GM12878 (cell line): Measurements from ENCODE around the gene TTLL10.

Experiments
- CTCF ChIP-seq, 3 experiments: IDR thresholded peaks in 2 of 3; conservative IDR thresholded peaks in 1 of 3; 2 replicates each; pipeline ENCODE4 v1.5.1; 2011; ENCODE audit warnings: low read depth in 3 of 3, low read length in 3 of 3, mild to moderate bottlenecking in 3 of 3, control low read depth in 2 of 3, moderate library complexity in 2 of 3, inconsistent platforms in 1 of 3, mixed read lengths in 1 of 3; ENCODE audit not compliant: control insufficient read depth in 2 of 3, insufficient read depth in 1 of 3; ENCODE audit errors: extremely low read depth in 1 of 3
- EP300 ChIP-seq, 2 experiments: fragments of 150-350 bp in 1 of 2; IDR thresholded peaks; 2 replicates each; pipeline ENCODE4 v1.6.1; 2011 to 2012; ENCODE audit warnings: low read depth in 2 of 2, low read length in 2 of 2, borderline replicate concordance in 1 of 2, improper control_type of control experiment in 1 of 2, inconsistent platforms in 1 of 2; ENCODE audit not compliant: control insufficient read depth in 1 of 2
- EZH2 ChIP-seq: IDR thresholded peaks from 2 replicates; pipeline ENCODE4 v1.6.1; 2012; ENCODE audit warnings: low read depth, mild to moderate bottlenecking, control low read depth, inconsistent platforms, low read length, borderline replicate concordance; ENCODE audit not compliant: control insufficient read depth
- MAX ChIP-seq: IDR thresholded peaks from 2 replicates; pipeline ENCODE4 v1.6.1; 2012; ENCODE audit warnings: low read depth, low read length, improper control_type of control experiment
- POLR2A ChIP-seq: IDR thresholded peaks from 2 replicates; pipeline ENCODE4 v1.6.1; 2011; ENCODE audit warnings: low read depth, mild to moderate bottlenecking, low read length
- POLR2AphosphoS5 ChIP-seq: IDR thresholded peaks from 2 replicates; pipeline ENCODE4 v1.6.1; 2011; ENCODE audit warnings: mild to moderate bottlenecking, low read length, inconsistent platforms
- RAD21 ChIP-seq: IDR thresholded peaks from 2 replicates; pipeline ENCODE4 v1.6.1; 2011; ENCODE audit warnings: mild to moderate bottlenecking, low read depth, low read length, moderate library complexity; ENCODE audit not compliant: insufficient read depth
- RCOR1 ChIP-seq: conservative IDR thresholded peaks from 2 replicates; pipeline ENCODE4 v1.6.1; 2012; ENCODE audit warnings: low read depth, low read length, improper control_type of control experiment
- SUZ12 ChIP-seq: fragments of 200-600 bp; sonication (generic); IDR thresholded peaks from one replicate; pipeline ENCODE4 v1.6.1; 2018; ENCODE audit warnings: antibody characterized with exemption, mild to moderate bottlenecking; ENCODE audit not compliant: unreplicated experiment
- TAF1 ChIP-seq: IDR thresholded peaks from 2 replicates; pipeline ENCODE4 v1.6.1; 2011; ENCODE audit warnings: mild to moderate bottlenecking, low read depth, low read length, borderline replicate concordance

- TF ChIP-seq MAX, result no peak
- no peak for TF ChIP-seq CTCF (IDR thresholded peaks at IDR 0.05 in 2 of 3, conservative IDR thresholded peaks at IDR 0.05 in 1 of 3; ENCODE audit: control insufficient read depth in 2 of 3, extremely low read depth in 1 of 3, insufficient read depth in 1 of 3, low read depth in 3 of 3, low read length in 3 of 3)
- no peak for TF ChIP-seq TAF1
- TF ChIP-seq SUZ12, result no peak
- no peak for TF ChIP-seq POLR2AphosphoS5
- no peak for TF ChIP-seq RCOR1
- TF ChIP-seq POLR2A, result no peak
- TF ChIP-seq EZH2, result no peak
- no peak for TF ChIP-seq RAD21
- TF ChIP-seq EP300 (IDR thresholded peaks at IDR 0.05; ENCODE audit: borderline replicate concordance in 1 of 2, control insufficient read depth in 1 of 2, low read depth in 2 of 2, low read length in 2 of 2), result no peak
Observed at GRCh38 chr1:1179983-1180861, 6.5 kb downstream of the TTLL10 start.
